ENCODE results near the gene PIBF1.

Gene PIBF1

DNA sequence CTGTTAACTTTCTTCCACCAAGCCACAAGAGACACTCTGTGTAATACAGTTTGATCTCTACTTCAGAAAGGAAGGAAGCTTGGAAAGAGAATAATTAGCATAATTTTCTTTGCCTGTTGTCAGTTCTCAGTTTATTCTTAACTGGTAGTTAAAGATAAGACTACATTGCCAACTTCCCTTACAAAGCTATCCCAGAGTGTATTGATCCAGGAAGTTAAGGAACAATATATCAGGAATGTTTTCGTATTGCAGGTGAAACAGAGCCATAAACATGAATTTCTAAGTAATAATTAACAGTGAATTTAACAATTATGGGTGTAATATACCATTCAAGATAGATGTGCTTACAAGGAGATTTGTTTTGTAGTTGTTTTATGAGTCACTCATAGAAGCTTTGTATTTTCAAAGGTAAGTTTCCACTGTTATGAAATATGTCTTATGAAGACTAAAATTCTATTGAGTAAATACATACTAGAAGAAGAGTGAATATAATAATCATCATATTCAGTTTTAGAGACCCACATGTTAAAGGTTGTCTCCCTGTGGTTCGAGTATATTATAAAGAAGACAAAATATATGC, 188.5 kb downstream of the PIBF1 start:
- no peak for DNase-seq (ENCODE audit: low read depth)
- TF ChIP-seq, protein P1, sequence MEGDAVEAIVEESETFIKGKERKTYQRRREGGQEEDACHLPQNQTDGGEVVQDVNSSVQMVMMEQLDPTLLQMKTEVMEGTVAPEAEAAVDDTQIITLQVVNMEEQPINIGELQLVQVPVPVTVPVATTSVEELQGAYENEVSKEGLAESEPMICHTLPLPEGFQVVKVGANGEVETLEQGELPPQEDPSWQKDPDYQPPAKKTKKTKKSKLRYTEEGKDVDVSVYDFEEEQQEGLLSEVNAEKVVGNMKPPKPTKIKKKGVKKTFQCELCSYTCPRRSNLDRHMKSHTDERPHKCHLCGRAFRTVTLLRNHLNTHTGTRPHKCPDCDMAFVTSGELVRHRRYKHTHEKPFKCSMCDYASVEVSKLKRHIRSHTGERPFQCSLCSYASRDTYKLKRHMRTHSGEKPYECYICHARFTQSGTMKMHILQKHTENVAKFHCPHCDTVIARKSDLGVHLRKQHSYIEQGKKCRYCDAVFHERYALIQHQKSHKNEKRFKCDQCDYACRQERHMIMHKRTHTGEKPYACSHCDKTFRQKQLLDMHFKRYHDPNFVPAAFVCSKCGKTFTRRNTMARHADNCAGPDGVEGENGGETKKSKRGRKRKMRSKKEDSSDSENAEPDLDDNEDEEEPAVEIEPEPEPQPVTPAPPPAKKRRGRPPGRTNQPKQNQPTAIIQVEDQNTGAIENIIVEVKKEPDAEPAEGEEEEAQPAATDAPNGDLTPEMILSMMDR (IDR thresholded peaks at IDR 0.05; ENCODE audit: insufficient read depth, low read depth, low read length, missing control alignments) = no peak

DNA sequence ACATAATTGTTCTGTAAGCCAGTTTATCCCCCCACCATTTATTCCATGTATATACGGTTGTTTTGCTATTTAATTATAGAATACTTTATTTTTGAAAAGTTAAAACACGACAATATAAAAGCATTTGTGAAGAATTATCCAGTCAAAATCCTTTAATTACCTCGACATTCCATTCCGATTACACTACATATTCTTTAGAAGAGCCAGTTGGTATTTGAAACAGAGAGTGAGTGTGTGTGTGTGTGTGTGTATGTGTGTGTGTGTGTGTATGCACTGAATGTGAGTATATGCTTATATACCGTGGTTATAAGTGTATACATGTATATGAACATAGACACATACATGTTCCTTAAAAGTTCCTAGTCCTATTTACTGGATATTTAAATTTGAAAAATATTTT, 189.0 kb downstream of the PIBF1 start:
- TF ChIP-seq, protein P1 (IDR thresholded peaks at IDR 0.05; ENCODE audit: insufficient read depth, low read depth, low read length, missing control alignments) = no peak
- DNase-seq (ENCODE audit: low read depth) = no peak
- no peak overlapping the region for H3K4me3 ChIP-seq (ENCODE audit: low read depth, low read length)

More for the DNA sequence above, 188.5 kb downstream of the PIBF1 start:
- H3K4me3 ChIP-seq (ENCODE audit: low read depth, low read length) = no peak overlapping the region

DNA sequence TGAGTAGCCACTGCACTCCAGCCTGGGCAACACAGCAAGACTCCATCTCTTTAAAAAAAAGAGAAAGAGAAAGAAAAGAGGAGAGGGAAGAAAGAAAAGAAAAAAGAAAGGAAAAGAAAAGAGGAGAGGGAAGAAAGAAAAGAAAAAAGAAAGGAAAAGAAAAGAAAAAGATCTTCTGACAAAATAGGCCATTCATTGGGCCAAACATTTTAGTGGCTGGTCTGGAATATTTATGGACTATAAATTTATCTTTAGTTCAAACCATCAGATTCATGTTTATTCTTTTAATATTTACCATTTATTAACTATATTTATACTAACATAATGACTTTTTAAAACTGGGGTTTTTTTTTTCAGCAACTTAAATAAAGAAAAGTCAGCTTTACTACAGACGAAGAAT, 191.3 kb downstream of the PIBF1 start:
- no peak for DNase-seq (ENCODE audit: low read depth)
- TF ChIP-seq, protein P1 (IDR thresholded peaks at IDR 0.05; ENCODE audit: insufficient read depth, low read depth, low read length, missing control alignments) = no peak
- no peak overlapping the region for H3K4me3 ChIP-seq (ENCODE audit: low read depth, low read length)

DNA sequence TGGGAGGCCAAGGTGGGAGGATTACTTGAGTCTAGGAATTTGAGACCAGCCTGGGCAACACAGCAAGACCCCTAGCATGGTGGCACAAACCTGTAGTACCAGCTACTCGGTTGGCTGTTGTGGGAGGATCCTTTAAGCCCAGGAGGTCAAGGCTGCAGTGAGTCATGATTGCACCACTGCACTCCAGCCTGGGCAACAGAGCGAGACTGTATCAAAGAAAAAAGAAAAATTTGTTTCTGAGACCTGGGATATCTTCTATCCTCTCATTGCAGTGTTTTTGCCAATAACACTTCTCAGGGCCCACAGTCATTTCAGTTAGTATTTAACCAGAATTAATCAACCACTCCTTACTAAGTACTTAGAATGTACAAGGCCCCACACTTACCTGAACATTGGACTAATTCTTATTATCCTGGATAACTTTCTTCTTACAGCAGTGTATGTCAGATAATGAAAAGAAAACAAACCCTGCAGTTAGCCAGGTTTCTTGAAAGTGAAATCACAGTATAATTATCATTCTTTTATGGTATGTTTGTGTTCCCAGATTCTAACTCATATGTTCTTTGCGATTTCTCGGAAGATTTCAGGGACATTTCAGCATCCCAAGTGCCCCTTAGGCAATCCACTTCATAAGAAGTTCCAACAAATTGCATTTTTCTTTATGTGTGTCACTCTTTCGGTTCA, 201.3 kb downstream of the PIBF1 start:
- TF ChIP-seq, protein P1 (IDR thresholded peaks at IDR 0.05; ENCODE audit: insufficient read depth, low read depth, low read length, missing control alignments) = no peak
- no peak for DNase-seq (ENCODE audit: low read depth)
- H3K4me3 ChIP-seq (ENCODE audit: low read depth, low read length) = no peak overlapping the region

DNA sequence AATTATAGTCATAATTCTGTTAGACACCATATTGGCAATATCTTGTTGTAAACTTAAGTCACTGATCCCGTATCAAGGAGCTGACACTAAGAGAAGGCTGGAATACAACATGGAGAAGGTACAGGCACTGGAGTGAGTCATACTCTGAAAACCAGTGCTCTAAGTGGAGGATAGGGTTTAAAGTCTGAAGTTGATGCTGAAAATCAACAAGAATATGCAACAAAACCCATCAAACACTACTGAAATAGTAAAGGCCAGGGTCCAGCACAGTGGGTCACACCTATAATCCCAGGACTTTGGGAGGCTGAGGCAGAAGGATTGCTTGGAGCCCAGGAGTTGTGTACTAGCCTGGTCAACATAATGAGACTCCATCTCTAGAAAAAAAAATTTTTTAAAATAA, 203.7 kb downstream of the PIBF1 start:
- TF ChIP-seq, protein P1 (IDR thresholded peaks at IDR 0.05; ENCODE audit: insufficient read depth, low read depth, low read length, missing control alignments) = no peak
- H3K4me3 ChIP-seq (ENCODE audit: low read depth, low read length) = no peak overlapping the region

DNA sequence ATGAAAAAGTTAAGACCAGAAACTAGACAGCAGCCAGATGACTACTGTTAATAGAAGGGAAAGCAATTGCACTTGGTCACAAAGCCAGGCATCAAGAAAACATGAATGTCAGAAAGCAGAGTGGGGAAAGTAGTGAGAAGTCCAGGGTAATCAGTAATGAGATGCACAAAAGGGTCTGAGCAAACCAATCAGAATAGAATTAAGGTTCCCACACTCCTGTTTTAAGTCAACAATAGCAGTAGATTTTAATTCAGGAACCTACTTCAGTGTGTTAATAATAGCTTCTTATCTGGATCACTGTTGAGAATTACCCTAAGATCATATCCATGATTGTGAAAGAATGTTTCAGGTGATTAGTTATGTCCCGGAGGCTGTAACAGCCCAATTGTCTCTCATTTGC, 204.3 kb downstream of the PIBF1 start:
- no peak overlapping the region for H3K4me3 ChIP-seq (ENCODE audit: low read depth, low read length)
- TF ChIP-seq, protein P1 (IDR thresholded peaks at IDR 0.05; ENCODE audit: insufficient read depth, low read depth, low read length, missing control alignments) = no peak
- DNase-seq (ENCODE audit: low read depth) = no peak

More for the DNA sequence above, 203.7 kb downstream of the PIBF1 start:
- DNase-seq (ENCODE audit: low read depth) = no peak

DNA sequence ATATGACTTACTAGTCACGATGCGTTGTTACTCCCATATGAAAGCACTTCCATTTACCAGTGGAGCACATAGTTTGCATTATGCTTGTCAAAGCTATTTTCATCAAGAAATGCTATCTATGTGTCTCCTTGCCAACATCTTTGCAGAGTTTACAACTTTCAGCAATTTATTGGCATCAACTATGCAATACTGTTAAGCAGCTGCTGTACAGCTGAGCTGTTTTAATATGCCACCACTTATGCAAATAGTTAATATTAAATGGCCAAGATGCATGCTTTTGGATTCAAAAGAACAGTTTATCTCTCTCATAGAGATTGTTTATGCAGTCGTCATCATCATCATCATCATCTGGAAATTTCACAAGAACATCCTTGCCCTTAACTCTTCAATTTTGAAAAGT, 209.0 kb downstream of the PIBF1 start:
- H3K4me3 ChIP-seq (ENCODE audit: low read depth, low read length) = no peak overlapping the region
- TF ChIP-seq, protein P1 (IDR thresholded peaks at IDR 0.05; ENCODE audit: insufficient read depth, low read depth, low read length, missing control alignments) = no peak

More for the DNA sequence above, 209.0 kb downstream of the PIBF1 start:
- no peak for DNase-seq (ENCODE audit: low read depth)

Data from GM12865 (cell line).